NCI-H128 (cell line): ENCODE results near the gene NPHP4.

Source experiments
- DNase-seq: peaks from one replicate; lab custom pipeline; 2025; ENCODE audit not compliant: unreplicated experiment; lab: John Stamatoyannopoulos, UW

NPHP4 gene

GRCh38 chr1:5818755-5819154, 173.5 kb downstream of the NPHP4 start:
- DNase-seq, result no peak

- DNase-seq, result no peak
Observed at GRCh38 chr1:5815716-5816115, 176.5 kb downstream of the NPHP4 start.

GRCh38 chr1:5815211-5815610, 177.0 kb downstream of the NPHP4 start:
- DNase-seq, result no peak

DNA sequence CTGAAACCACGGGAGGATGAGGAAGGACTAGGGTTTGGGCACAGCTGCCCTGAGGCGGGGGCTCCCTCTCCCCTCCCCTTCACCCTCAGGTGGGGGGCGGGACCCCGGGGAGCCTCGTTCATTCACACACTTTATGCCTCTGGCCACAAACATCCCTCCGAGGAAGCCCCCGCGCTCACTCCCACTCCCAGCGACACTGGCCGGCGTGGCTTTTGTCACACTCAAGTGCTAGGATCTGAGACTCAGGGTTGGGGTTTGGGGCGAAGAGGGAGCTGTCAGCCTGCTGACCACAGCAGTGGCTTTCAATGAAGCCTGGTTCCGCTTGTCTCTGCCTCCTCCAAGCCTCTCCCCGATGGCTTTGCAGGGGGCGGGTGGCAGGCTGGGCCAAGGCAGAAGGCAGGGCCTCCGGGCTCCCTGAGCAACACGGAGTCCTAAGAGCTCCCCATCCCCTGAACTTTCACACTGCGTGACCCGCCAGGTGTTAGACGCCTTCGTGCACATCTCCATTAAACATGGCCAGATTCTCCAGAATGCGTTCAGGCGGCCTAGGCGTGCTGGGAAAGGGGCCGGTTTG, 178.1 kb downstream of the NPHP4 start:
- DNase-seq, result no peak

- DNase-seq, result no peak
Observed at GRCh38 chr1:5813480-5813879, 178.7 kb downstream of the NPHP4 start.
